Ascending aorta (tissue), 2 donors: ENCODE results near the gene NAP1L5. TPM values are rescaled to one million over a fixed set of nuclear protein-coding genes. Genes with fewer than 3 reads are reported as not detected.

Experiments
- DNase-seq, 2 donors: peaks; one replicate each; pipeline ENCODE4 v3.0.0-alpha.2; 2019; ENCODE audit warnings: low spot score in 2 of 2
- H3K27ac ChIP-seq, 2 donors: fragments of 200-600 bp; sonication (generic); one replicate each; pipeline ENCODE4 v1.5.1; 2016 to 2017; ENCODE audit warnings: mild to moderate bottlenecking in 1 of 2
- H3K27me3 ChIP-seq: fragments of 200-600 bp; sonication (generic); one replicate; pipeline ENCODE4 v1.5.1; 2017
- H3K36me3 ChIP-seq, 2 donors: fragments of 200-600 bp; sonication (generic); one replicate each; pipeline ENCODE4 v1.5.1; 2016
- H3K4me1 ChIP-seq, 2 donors: fragments of 200-600 bp; sonication (generic); one replicate each; pipeline ENCODE4 v1.5.1; 2016 to 2017; ENCODE audit warnings: mild to moderate bottlenecking in 1 of 2
- H3K4me3 ChIP-seq, 2 donors: fragments of 200-600 bp; sonication (generic); one replicate each; pipeline ENCODE4 v1.5.1; 2016 to 2017; ENCODE audit warnings: mild to moderate bottlenecking in 1 of 2
- H3K9me3 ChIP-seq, 2 donors: fragments of 200-600 bp; sonication (generic); one replicate each; pipeline ENCODE4 v1.5.1; 2016
- intact Hi-C: fragments of 100-400 bp; cut with DNase I; formaldehyde crosslinking; loops from one replicate; pipeline ENCODE4 v1.15.1; 2023
- total RNA-seq: library from RNA; depleted of rRNA; stranded (reverse); fragments of >200 nt; gene quantifications from one replicate; pipeline ENCODE4 v1.1.0, GENCODE V29; 2016
- TF ChIP-seq, protein P1 (sequence below), 3 experiments: fragments of 200-600 bp in 2 of 3; fragments of 450-650 bp in 1 of 3; sonication (generic) in 2 of 3; IDR thresholded peaks; one replicate each; pipeline ENCODE4 v1.5.1; 2016 to 2019; ENCODE audit warnings: antibody characterized with exemption in 3 of 3, mild to moderate bottlenecking in 1 of 3, moderate library complexity in 1 of 3

NAP1L5 gene
- total RNA-seq, 1 donor from 2014 or later: 9.6 TPM

GRCh38 chr4:88673886-88674285 is 23.7 kb downstream of the NAP1L5 start:
- peaks cover 25 to 33% of the 10 kb centered on the region in 2 donors for H3K36me3 ChIP-seq
- DNase-seq: no peak
- H3K4me3 ChIP-seq: no peak overlapping the region
- no peaks in the 10 kb centered on the region for H3K4me1 ChIP-seq
- intact Hi-C loops: loop anchor here (10.0 kb wide), 1 partner anchor 351 kb away; no protein-coding TSS in a partner anchor
- H3K27ac ChIP-seq: no peak overlapping the region
- no peaks in the 10 kb centered on the region for H3K27me3 ChIP-seq
- TF ChIP-seq, protein P1, sequence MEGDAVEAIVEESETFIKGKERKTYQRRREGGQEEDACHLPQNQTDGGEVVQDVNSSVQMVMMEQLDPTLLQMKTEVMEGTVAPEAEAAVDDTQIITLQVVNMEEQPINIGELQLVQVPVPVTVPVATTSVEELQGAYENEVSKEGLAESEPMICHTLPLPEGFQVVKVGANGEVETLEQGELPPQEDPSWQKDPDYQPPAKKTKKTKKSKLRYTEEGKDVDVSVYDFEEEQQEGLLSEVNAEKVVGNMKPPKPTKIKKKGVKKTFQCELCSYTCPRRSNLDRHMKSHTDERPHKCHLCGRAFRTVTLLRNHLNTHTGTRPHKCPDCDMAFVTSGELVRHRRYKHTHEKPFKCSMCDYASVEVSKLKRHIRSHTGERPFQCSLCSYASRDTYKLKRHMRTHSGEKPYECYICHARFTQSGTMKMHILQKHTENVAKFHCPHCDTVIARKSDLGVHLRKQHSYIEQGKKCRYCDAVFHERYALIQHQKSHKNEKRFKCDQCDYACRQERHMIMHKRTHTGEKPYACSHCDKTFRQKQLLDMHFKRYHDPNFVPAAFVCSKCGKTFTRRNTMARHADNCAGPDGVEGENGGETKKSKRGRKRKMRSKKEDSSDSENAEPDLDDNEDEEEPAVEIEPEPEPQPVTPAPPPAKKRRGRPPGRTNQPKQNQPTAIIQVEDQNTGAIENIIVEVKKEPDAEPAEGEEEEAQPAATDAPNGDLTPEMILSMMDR (IDR thresholded peaks at IDR 0.05): no peak
- H3K9me3 ChIP-seq: no peaks in the 10 kb centered on the region

DNA sequence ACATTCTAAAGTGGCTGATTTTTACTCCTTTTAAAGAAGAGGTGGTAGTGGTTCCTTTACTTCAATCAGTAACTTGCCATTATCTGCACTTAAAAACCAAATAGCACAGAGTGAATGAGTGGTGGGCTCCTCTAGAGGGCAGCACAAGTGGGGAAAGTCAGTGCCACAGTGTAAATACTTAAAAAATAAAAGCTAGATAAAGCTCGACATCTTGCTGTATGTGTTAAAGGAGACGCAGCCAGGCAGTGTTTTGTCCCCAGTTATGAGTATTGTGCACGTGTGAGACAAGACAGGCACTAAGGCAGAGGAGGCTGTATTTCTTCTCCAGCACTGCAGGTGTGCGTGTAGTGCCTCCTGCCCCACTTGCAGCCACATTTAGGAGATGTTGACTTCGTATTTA is 24.6 kb downstream of the NAP1L5 start:
- Histone ChIP-seq H3K27me3 (no peaks in the 10 kb centered on the region), H3K4me1 (no peaks in the 10 kb centered on the region), H3K27ac (no peak overlapping the region), H3K4me3 (no peak overlapping the region), H3K9me3 (no peaks in the 10 kb centered on the region), H3K36me3 (peaks cover 18 to 24% of the 10 kb centered on the region in 2 donors)
- TF ChIP-seq, protein P1 (IDR thresholded peaks at IDR 0.05): peak in 2 of 3 experiments; percentile 40 to 50
- intact Hi-C loops: loop anchor here (10.0 kb wide), 1 partner anchor 352 kb away; no protein-coding TSS in a partner anchor
- DNase-seq: no peak

DNA sequence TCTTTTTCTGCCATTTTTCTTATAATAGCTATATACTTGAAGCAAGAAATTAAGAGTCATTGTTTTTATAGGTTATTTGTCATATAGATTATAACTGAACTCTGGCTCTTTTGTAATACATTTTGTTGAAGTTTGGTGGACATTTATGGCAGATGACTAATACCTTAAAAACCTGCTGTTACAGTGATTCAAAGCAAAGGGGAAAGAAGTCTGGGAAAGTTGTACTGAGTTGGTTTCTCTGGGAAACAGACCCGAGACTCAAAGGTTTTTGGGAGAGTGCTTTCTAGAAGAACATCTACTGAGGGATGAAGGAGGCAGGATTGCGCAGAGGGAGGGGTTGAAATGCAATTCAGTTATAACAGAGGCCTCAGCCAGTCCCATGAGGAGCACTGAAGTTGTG is 35.9 kb downstream of the NAP1L5 start:
- H3K9me3 ChIP-seq: no peaks in the 10 kb centered on the region
- peaks cover 0 to 3% of the 10 kb centered on the region in 2 donors for H3K36me3 ChIP-seq
- TF ChIP-seq, protein P1 (IDR thresholded peaks at IDR 0.05): no peak
- DNase-seq: no peak
- peaks cover 0 to 14% of the 10 kb centered on the region in 2 donors for H3K4me1 ChIP-seq
- intact Hi-C loops: no loop called here
- no peaks in the 10 kb centered on the region for H3K27me3 ChIP-seq
- H3K4me3 ChIP-seq: no peak overlapping the region
- peak overlapping the region in 1 of 2 donors; percentile 10 for H3K27ac ChIP-seq

GRCh38 chr4:88660446-88661294 is 37.0 kb downstream of the NAP1L5 start:
- Histone ChIP-seq H3K4me3 (no peak overlapping the region), H3K9me3 (no peaks in the 10 kb centered on the region), H3K4me1 (peaks cover 0 to 14% of the 10 kb centered on the region in 2 donors), H3K27ac (no peak overlapping the region), H3K27me3 (no peaks in the 10 kb centered on the region), H3K36me3 (peaks cover 0 to 11% of the 10 kb centered on the region in 2 donors)
- TF ChIP-seq, protein P1 (IDR thresholded peaks at IDR 0.05): no peak
- intact Hi-C loops: no loop called here
- DNase-seq: no peak

DNA sequence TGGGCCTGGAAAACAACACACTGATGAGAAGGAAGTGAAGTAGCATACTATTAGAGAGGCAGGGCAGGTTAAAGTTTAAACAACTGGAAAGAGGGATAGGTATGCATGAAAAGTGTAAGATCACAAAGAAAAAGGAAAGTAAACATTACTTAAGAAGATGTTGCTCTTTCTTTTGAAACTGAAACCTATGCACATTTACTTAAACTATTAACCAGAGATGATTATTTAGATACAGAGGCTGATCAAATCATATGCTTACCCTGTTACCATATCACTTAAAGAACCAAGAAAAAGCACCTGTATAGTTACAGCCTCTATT is 37.8 kb downstream of the NAP1L5 start:
- Histone ChIP-seq H3K27ac (no peak overlapping the region), H3K36me3 (peaks cover 0 to 19% of the 10 kb centered on the region in 2 donors), H3K9me3 (no peaks in the 10 kb centered on the region), H3K27me3 (no peaks in the 10 kb centered on the region), H3K4me3 (no peak overlapping the region), H3K4me1 (peaks cover 0 to 14% of the 10 kb centered on the region in 2 donors)
- intact Hi-C loops: loop anchor here (1.0 kb wide), 2 partner anchors 68 to 132 kb away; partner anchors contain the start of gene HERC3
- no peak for DNase-seq
- TF ChIP-seq, protein P1 (IDR thresholded peaks at IDR 0.05): no peak
